Tibial nerve (tissue), 4 donors: ENCODE measurements around the gene SERTAD4.

ENCODE experiments used
- CTCF ChIP-seq, 5 experiments: fragments of 200-600 bp in 3 of 5; fragments of 450-650 bp in 2 of 5; sonication (generic) in 3 of 5; IDR thresholded peaks; one replicate each; pipeline ENCODE4 v1.5.1; 2016 to 2019; ENCODE audit warnings: antibody characterized with exemption in 5 of 5, mild to moderate bottlenecking in 3 of 5, moderate library complexity in 2 of 5
- EP300 ChIP-seq, 2 donors: sonication (generic); formaldehyde crosslinking; IDR thresholded peaks; one replicate each; pipeline ENCODE4 v1.6.1; 2017; ENCODE audit warnings: antibody characterized with exemption in 2 of 2, mild to moderate bottlenecking in 1 of 2
- POLR2A ChIP-seq, 2 donors: fragments of 450-650 bp; IDR thresholded peaks; one replicate each; pipeline ENCODE4 v1.6.1; 2017; ENCODE audit warnings: antibody characterized with exemption in 2 of 2, mild to moderate bottlenecking in 2 of 2, moderate library complexity in 2 of 2

GRCh38 chr1:210236840-210237409 lies 4.3 kb downstream of the SERTAD4 start:
- TF ChIP-seq CTCF (IDR thresholded peaks at IDR 0.05), result no peak
- TF ChIP-seq POLR2A (IDR thresholded peaks at IDR 0.05), result no peak
- TF ChIP-seq EP300 (IDR thresholded peaks at IDR 0.05), result peak in 1 of 2 donors; percentile 76
